HCT116 (cell line): Measurements from ENCODE around the gene BNC2.

Experiments used
- POLR2AphosphoS5 ChIP-seq: IDR thresholded peaks from 2 replicates; pipeline ENCODE4 v1.6.1; 2011; ENCODE audit warnings: mild to moderate bottlenecking, low read depth, low read length, moderate library complexity
- RAD21 ChIP-seq: IDR thresholded peaks from 2 replicates; pipeline ENCODE4 v1.6.1; 2012; ENCODE audit warnings: low read depth, mild to moderate bottlenecking

DNA sequence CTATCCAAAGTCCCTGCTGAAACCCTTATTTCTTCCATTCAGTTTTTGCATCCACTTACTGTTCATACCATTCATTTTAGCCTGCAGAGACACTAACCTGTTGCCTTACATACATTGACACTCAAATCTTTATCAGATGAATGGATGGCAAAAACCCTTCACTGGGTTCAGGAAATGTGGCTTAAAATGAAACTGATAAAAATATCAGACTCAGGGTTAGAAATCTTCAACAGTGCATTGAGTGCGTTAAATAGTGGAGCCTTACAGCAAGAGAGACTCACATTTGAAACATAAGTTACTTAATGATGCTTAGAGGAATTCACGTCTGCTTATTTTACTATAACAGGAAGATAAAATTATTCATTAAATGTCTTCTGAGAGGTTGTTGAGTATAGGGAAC lies 28.0 kb upstream of the BNC2 start:
- TF ChIP-seq RAD21: no peak
- TF ChIP-seq POLR2AphosphoS5: no peak
